NCI-H1436 treated with DMSO at 0.1 percent for 48 hours (cell line): ENCODE data around the gene CAMKK1.
"Not testable (repeated sequence)": the region's sequence is repeated elsewhere in the genome, so short reads cannot be mapped to it uniquely, and the experiment has no call there.

Experiments used
- DNase-seq: peaks from one replicate; lab custom pipeline; 2025; lab: John Stamatoyannopoulos, UW

The CAMKK1 gene

DNA sequence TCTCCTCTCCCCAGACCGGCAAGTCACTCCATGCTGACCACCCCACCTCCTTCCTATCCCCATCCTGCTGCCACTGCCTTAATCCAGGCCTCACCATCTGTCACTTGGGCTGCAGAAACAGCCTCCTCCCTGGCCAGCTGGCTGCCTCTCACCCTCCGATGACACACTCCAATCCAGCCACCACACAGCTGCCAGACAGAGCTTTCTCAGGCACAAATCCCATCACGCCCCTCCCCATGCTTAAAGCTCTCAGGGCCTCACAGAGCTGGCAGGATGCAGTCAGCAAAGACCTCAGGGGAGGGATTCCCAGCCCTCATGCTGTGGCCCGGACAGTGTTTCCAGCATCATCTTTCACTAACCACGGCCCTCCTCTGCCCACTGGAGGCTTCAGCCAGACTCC, 13.7 kb downstream of the CAMKK1 start:
- no peak for DNase-seq

DNA sequence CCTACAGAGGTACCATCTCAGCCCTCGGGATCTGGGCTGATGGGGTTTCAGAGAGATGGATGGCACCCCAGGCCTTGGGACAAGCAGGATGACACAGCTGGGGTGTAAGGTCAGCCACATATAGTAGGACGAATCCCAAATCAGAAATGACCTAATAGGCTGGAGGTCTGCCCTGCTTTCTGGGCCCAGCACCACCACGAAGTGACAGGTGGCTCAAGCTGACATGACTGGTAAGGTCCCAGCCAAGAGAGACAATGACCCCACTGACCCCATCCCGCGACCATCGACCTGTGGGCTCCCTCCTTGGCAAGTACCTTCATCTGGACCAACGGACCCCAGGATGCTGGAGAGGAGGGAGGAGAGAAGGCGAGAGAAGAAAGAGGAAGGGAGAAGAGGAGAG, 15.6 kb downstream of the CAMKK1 start:
- no peak for DNase-seq

- DNase-seq: no peak
Observed at GRCh38 chr17:3875317-3875716, 17.5 kb downstream of the CAMKK1 start.

DNA sequence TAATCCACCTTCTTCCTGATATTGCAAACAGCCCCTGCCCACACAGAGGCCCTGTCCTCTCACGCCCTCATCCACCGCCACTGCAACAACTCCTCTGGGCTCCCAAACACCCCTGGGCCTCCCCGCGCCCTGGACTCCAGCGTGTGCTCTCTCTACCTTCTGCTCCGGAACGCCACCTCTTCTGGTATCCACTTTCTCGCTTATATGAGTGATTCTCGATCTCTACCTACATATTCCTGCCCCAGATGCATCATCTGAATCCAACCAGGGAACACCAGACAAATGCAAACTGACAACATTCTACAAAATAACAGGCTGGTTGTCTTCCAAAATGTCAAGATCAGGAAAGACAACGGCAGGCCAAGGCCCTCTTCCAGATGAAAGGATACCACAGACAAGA, 19.0 kb downstream of the CAMKK1 start:
- no peak for DNase-seq

DNA sequence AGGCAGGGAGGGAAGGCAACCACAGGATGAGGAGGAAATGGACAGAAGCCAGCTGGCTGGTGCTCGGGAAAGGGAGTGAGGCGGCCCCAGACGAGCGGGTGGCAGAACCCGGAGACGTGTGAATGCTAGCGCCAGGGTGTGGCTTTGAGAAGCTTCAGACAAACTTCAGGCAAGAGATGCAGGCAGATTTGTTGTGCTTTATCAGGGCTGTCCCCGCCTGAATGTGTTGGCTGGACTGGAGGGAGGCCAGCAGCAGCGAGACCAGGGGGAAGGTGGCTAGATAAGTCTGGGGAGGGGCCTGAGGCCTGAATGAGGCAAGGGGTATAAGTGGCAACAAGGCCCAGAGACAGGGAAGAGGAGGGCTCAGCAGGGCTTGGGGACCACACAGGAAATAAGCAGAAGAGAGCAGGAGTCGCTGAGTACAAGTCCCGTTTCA, 22.0 kb downstream of the CAMKK1 start:
- DNase-seq: no peak

DNA sequence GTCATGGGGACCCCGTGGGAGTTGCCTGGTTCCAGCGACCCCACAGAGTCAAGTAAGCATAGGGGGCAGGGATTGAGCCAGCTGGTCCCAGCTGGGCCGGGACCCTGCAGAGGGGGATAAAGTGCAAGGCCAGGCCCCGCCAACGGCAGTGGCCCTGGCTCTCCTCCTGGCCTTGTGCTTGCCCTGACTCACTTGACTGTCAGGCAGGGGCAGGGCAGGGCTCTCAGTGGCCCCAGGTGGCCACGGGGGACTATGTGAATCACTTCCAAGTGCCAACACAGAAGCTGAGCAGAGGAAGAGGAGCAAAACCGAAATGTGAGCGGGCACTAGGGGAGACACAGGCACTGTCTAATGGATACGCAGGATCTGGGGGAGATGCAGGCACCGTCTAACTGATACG, 25.2 kb downstream of the CAMKK1 start:
- no peak for DNase-seq

- DNase-seq: no peak
Observed at GRCh38 chr17:3867106-3867505, 25.7 kb downstream of the CAMKK1 start.

DNA sequence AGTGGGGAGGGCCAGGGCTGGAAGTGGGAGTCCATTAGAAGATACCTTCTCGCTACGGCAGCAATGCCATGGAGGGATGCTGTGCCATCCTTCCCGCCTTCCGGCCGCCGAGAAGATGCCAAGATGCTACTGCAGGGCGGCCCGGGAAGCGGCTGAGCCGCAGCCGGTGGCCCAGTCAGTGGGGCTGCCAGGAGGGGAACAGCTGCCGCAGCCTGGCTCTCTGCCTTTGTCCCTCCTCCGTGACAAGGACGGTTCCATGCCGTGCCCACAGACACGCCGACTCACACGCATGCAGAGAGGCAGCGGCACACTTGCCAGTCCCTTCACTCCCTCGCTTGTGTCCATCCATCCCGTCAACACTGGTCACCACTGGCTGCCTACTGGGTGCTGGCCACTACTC, 26.6 kb downstream of the CAMKK1 start:
- DNase-seq: no peak

- no peak for DNase-seq
Observed at GRCh38 chr17:3865176-3865575, 27.7 kb downstream of the CAMKK1 start.

GRCh38 chr17:3864534-3864933, 28.3 kb downstream of the CAMKK1 start:
- no peak for DNase-seq

- DNase-seq: no peak
Observed at GRCh38 chr17:3861761-3862681, 30.8 kb downstream of the CAMKK1 start.

GRCh38 chr17:3860939-3861700, 31.7 kb downstream of the CAMKK1 start:
- no peak for DNase-seq

- DNase-seq: no peak
Observed at GRCh38 chr17:3859940-3860339, 32.9 kb downstream of the CAMKK1 start.

DNA sequence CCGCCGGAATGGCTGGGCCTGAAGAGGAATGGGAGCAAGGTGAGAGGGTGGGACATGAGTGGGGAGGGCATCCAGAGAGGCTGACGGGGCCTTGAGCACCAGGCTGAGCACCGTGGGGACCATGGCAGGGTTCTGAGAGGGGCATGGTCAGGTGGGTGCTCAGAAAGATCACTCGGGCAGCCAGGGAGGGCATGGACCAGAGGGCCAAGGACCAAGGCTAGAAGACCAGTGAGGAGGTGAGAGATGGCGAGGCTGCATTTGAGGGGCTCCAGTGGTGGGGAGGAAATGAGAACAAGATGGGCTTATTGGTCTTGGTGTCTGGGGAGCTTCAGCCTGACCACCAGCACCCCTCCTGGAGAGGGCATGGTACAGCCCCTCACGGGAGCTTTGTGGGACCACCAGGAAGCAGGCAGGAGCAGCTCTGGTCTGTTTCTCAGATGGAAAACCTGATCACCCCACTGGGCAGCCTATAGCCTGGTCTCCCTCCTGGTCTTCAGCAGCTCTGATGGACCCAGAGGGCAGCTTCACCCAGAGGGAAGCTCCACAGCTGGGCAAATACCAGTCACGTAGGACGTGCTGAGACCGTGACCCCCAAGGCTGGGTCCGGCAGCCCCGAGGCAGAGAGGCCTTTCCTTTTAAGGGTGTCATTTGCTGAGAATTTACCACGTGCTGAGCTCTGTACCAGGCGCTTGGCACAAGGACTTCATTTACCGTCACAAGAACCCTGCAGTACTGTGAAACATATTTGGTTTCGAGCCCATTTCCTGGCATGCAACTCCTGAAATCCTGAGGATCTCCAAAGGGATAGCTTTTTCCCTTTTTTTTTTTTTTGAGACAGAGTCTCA, 35.4 kb downstream of the CAMKK1 start:
- DNase-seq: no peak

DNA sequence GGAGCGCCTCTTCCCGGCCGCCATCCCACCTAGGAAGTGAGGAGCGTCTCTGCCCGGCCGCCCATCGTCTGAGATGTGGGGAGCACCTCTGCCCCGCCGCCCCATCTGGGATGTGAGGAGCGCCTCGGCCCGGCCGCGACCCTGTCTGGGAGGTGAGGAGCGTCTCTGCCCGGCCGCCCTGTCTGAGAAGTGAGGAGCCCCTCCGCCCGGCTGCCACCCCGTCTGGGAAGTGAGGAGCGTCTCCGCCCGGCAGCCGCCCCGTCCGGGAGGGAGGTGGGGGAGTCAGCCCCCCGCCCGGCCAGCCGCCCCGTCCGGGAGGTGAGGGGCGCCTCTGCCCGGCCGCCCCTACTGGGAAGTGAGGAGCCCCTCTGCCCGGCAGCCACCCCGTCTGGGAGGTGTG, 38.6 kb downstream of the CAMKK1 start:
- not testable (repeated sequence) for DNase-seq

DNA sequence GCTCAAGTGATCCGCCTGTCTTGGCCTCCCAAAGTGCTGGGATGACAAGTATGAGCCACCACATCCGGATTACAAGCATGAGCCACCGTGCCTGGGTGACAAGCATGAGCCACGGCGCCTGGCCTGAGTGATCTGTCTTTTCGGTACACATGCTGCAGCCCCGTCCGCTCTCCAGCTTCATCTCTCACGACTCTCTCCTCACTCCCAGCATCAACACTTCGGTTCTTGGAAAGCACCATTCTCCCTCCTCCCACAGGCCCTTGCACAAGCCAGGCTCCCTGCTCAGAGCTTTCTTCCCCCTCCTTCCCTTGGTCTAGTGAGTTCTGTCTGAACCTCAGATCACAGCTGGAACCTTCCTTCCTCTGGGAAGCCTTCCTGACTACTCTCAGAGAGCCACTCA, 40.3 kb downstream of the CAMKK1 start:
- no peak for DNase-seq

- DNase-seq: no peak
Observed at GRCh38 chr17:3851461-3852100, 41.3 kb downstream of the CAMKK1 start.

DNA sequence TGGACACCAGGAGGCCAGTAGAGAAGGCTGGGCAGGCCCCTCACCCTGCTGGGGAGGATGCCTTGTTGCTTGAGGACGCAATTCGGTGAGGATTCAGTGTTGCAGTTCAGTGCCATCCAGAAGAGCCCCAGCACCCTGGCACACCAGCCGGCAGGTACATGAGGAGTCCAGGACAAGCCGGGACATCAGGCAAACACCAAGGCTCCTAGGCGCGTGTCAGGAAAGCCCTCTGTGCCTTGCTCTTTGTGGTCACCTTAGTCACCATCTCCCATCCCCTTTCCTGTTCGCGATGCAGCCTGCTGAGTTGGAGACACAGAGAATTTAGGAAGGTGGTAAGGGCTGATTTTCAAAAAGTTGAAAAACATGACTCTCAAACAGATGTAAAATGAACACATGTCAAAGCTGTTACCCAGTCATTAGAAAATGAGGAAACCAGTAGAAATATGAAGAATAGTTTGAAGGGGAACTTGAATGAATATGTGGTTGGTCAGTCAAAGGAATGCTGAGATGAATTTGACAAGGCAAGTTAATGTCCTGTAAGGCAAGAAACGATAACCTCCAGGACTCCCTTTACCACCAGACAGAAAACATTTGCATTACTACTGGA, 44.5 kb downstream of the CAMKK1 start:
- no peak for DNase-seq

DNA sequence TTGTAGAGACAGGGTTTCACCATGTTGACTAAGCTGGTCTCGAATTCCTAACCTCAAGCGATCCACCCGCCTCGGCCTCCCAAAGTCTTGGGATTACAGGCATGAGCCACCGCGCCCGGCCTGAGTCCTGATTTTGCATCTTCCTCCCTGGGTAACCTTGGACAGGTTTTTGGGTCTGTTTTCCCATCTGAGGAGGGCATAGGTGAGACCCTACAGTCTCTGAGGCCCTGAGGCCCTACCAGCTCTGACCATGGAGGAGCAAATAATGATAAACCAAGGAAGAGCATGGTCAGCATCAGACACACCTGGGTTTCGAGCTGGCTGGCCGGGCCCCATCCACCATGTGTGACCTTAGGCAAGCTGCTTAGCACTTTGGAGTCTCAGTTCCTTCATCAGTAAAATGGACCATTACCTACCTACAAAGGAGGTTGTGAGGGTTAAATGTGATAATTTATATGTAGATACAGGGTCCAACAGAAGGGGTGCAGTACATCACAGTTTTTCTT, 45.6 kb downstream of the CAMKK1 start:
- no peak for DNase-seq

- DNase-seq: no peak
Observed at GRCh38 chr17:3846437-3847164, 46.3 kb downstream of the CAMKK1 start.
